AG09319 (cell line): ENCODE measurements around the gene ZNF236.
A peak's percentile ranks its signal among the peaks of the same experiment; 100 is the strongest.

Experiments
- DNase-seq: peaks from one replicate; pipeline ENCODE4 v3.0.0-alpha.2; 2010; ENCODE audit warnings: low read depth; ENCODE audit errors: extremely low read depth
- CTCF ChIP-seq: IDR thresholded peaks from 2 replicates; pipeline ENCODE4 v1.5.1; 2011; ENCODE audit warnings: low read depth, mild to moderate bottlenecking, inconsistent platforms, low read length, moderate library complexity

The ZNF236 gene

DNA sequence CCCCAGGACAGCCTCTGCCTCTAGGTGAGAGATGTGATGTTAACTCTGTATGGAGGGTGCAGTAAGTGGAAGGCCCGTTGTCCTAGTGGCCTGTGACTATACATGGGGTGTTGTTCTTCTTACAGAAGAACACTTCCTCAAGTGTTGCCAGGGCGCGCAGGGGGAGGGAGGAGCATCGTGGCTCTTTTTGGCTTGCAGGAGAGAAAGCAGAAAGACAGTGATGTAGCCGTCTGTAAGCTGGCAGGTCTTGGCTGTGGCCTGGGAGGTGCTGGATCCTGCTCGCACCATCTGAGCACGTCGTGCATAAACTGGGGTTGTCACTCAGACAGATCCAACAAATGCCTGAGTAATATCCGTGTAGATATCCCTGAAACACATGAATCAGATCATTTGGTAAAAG is 44.3 kb downstream of the ZNF236 start:
- TF ChIP-seq CTCF = no peak
- no peak for DNase-seq

DNA sequence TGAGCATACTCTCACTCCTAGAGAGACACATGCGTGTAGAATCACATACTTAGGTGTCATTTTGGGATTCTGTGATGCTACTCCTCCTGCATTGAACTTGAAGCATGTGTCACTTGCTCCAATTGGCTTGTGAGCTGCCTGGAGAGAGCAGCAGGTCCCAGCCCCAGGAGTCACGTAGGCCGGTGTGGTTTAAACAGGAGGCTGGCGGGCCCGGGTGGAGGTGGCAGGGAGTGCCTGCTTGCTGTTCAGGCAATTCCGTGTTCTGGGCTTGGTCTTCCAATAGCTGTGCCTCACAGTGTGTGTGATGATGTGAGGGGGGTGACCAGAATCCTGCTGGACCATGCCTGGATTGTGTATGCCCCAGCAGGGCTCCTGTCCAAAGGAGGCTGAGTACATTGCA is 51.0 kb downstream of the ZNF236 start:
- no peak for DNase-seq
- TF ChIP-seq CTCF = no peak

DNA sequence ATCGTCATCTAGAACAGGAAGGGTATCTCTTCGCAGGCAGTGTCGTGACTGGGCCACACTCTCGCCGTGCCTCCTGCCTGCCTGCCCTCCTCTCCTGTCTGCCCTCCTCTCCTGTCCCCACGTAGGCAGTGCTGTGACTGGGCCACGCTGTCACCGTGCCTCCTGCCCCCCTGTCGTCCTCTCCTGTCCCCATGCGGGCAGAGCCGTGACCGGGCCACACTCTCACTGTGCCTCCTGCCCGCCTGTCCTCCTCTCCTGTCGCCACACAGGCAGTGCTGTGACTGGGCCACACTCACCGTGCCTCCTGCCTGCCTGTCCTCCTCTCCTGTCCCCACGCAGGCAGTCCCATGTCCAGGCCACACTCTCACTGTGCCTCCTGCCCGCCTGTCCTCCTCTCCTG is 51.4 kb downstream of the ZNF236 start:
- DNase-seq = no peak
- no peak for TF ChIP-seq CTCF

- DNase-seq = no peak
- no peak for TF ChIP-seq CTCF
Measured at GRCh38 chr18:76874642-76875389, 52.5 kb downstream of the ZNF236 start.

DNA sequence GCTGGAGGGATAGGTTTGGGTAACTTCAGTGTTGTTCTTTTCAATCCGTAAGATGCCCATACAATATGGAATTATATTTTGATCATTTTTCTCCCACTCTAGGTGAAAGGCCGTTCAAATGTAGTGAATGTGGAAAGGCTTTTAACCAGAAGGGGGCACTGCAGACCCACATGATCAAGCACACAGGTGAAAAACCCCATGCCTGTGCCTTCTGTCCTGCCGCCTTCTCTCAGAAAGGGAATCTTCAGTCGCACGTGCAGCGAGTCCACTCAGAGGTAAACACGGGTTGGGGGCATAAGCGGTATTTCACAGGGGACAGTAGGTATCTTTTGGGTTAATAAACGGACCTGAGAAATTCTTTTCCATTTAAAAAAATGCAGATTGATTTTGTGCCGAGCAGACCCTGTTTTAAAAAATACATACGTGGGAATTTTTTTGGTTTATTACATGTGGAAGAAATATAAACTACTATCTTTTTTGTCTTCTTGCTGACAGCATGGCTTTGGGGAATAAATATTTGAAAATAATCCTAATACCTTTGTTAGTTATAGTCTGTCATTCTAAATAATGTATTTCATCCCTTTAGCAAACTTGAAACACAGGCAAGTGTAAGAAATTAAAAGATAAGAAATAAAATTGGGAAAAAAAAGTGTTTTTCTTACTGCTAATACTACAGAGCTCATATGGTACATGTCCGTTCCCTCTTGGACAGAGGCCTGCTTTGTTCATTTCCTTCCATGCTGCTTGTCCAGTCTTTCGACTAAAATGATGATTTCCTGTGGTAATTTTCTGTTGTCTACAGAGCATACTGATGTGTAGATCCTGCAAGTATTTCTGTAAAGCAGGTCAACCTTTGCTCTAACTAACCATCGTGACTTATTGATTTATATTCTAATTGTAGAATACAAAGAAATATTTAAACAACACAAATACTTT is 53.3 kb downstream of the ZNF236 start:
- no peak for DNase-seq
- TF ChIP-seq CTCF = peak; percentile 57

GRCh38 chr18:76878426-76878825 is 56.1 kb downstream of the ZNF236 start:
- no peak for DNase-seq
- no peak for TF ChIP-seq CTCF

DNA sequence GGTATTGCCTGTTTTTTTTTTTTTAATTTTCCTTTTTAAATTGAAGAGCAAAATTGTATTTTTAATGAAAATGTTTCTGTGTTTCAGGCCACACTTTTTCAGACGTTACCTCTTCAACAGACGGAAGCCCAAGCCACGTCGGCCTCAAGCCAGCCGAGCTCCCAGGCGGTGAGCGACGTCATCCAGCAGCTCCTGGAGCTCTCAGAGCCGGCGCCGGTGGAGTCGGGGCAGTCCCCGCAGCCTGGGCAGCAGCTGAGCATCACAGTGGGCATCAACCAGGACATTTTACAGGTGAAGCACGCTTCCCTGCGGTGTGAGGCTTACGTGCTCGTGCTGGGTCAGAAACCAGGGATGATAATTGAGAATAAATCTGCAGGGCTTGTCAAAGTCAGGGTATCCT is 57.7 kb downstream of the ZNF236 start:
- DNase-seq = no peak
- no peak for TF ChIP-seq CTCF
